GM12872 (cell line): ENCODE results near the gene FSIP1.

Experiments used
- CTCF ChIP-seq: IDR thresholded peaks from 3 replicates; pipeline ENCODE4 v1.5.1; 2011; ENCODE audit warnings: low read depth, mild to moderate bottlenecking, low read length, moderate library complexity; ENCODE audit not compliant: insufficient read depth

Gene FSIP1

GRCh38 chr15:39778021-39778420 is 4.6 kb downstream of the FSIP1 start:
- no peak for TF ChIP-seq CTCF

GRCh38 chr15:39777496-39777895 is 5.1 kb downstream of the FSIP1 start:
- TF ChIP-seq CTCF: no peak

- no peak for TF ChIP-seq CTCF
Observed at GRCh38 chr15:39776068-39776467, 6.6 kb downstream of the FSIP1 start.

- no peak for TF ChIP-seq CTCF
Observed at GRCh38 chr15:39774688-39775267, 7.9 kb downstream of the FSIP1 start.

GRCh38 chr15:39770748-39771689 is 11.6 kb downstream of the FSIP1 start:
- TF ChIP-seq CTCF: no peak

GRCh38 chr15:39767921-39768320 is 14.7 kb downstream of the FSIP1 start:
- TF ChIP-seq CTCF: no peak

GRCh38 chr15:39761006-39761405 is 21.6 kb downstream of the FSIP1 start:
- TF ChIP-seq CTCF: no peak
